Activated CD4-positive, CD25-positive, alpha-beta regulatory T cell (primary cell): ENCODE results near the gene MAFF.
"Not testable (repeated sequence)": the region's sequence is repeated elsewhere in the genome, so short reads cannot be mapped to it uniquely, and the experiment has no call there.

Experiments
- DNase-seq, 4 experiments: peaks; one replicate each; lab custom pipeline; 2025; lab: John Stamatoyannopoulos, UW

The MAFF gene

DNA sequence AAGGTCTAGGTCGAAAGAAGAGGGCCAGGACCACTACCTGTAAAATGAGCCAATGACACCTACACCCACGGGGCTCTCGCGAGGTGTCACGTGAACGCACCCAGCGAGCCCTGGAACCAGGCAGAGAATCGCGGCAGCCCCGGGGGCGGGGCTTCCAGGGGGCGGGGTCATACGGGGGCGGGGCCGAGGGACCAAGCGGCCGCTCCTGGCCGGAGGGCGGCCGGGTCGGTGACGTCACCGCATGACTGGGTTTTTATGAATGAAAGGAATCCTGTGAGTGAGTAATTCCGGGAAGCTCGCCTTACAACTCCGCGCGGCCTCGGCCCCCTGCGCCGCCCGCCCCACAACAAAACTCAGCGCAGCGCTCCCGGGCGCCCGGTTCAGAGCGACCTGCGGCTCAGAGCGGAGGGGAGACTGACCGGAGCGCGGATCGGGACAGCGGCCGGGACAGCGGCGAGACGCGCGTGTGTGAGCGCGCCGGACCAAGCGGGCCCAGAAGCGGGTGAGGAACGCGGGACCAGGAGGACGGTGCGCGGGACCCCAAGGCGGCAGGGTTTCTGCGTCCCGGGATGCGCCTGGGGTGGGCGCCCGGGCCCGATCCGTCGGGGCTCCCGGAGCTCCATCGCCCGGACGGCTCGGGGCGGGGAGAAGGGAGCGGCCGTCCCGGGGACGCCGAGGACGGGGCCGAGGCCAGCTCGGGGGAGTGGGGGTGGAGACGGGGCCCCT, at the start of gene MAFF:
MAFF (plus strand) TSS at position 284 of the 726 bp plus-strand sequence. CDS start 11,860 bp downstream, outside the sequence.
- peak; percentile 60 to 86 (median 72) for DNase-seq

DNA sequence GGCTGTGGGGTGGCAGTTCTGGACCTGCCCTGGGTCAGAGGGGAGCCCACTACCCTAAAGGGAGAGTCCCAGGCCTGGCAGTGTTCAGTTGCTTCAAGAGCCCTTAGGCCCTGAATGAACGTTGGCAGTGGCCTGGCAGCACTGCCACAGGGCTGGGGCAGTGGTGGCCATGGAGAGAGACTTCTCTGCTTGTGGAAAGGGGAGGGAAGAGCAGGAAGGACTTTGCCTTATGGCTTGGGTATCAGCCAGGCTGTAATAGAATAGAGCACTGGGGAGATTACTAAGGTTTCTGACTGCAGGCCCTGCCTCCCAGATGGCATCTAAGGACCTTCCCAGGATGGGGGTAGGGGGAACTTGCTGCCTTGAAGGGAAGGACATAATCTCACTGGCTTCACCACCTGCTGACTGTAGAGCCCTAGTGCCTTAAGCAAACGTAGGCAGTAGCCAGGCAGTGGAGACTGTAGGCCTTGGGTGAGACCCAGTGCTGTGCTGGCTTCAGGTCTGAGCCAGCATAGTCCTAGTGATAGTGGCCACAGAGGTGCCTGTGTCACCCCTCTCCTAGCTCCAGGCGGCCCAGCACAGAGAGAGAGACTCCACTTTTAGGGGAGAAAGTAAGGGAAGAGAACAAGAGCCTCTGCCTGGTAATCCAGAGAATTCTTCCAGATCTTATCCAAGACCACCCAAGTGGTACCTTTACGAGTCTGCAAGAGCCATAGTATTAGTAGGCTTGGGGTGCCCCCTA, 47.8 kb upstream of the MAFF start:
- no peak for DNase-seq

DNA sequence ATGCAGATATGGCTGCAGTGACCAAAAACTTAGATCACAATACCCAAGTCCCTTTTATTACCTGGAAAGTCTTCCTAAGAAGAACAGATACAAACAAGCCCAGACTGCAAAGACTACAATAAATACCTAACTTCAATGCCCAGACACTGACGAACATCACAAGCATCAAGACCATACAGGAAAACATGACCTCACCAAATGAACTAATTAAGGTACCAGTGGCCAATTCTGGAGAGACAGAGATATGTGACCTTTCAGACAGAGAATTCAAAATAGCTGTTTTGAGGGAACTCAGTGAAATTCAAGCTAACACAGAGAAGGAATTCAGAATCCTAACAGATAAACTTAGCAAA, 47.3 kb upstream of the MAFF start:
- not testable (repeated sequence) for DNase-seq

DNA sequence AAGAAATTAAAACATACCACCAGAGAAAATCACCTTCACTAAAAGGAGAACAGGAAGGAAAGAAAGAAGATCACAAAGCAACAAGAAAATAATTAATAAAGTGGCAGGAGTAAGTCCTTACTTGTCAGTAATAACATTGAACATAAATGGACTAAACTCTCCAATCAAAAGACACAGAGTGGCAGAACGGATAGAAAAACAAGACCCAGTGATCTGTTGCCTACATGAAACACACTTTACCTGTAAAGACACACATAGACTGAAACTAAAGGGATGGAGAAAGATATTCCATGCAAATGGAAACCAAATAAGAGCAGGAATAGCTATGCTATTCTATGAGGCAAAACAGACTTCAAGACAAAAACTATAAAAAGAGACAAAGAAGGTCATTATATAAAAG, 46.1 kb upstream of the MAFF start:
- no peak for DNase-seq

DNA sequence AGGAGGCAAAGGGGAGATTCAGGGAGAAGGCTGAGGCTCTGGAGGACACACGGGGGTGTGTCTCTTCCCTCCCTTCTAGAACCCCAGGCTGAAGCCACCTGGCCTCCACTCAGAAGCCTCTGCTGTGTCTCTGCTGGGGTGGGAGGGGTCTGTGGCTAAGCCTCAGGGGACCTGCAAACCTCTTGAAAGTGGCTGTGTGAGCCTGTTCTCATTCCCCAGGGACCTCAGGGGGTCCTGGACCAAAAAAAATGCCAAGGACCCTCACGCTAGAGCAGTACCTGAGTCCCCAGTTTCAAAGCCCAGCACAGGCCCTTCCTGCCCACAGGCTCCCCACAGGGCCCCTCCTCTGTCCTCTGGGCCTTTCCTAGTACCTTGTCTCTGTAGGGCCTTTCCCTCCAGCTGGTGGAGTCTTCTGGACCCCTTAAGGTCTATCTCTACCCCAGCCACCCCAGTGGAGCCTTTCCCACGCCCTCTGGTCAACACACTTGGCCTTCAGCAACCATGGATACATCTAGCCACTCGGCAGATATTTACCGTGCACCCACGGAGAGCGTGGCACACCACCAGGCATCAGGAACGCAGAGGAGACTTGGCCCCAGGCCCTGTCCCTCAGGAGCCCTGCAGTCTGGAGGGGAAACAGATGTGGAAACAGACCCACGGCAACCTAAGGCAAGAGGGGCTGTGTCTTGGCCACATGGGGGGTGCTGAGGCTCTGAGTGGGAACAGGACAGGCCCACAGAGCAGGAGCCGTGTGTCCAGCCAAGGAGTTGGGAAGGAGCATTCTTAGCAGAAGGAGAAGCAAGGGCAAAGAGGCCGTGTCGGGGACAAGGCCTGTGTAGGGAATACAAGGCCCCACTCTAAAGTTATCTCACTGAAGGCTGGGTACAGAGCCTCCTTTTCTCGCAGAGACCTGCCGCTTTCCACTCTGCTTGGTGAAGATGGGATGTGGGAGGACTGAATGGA, 38.6 kb upstream of the MAFF start:
- no peak for DNase-seq

DNA sequence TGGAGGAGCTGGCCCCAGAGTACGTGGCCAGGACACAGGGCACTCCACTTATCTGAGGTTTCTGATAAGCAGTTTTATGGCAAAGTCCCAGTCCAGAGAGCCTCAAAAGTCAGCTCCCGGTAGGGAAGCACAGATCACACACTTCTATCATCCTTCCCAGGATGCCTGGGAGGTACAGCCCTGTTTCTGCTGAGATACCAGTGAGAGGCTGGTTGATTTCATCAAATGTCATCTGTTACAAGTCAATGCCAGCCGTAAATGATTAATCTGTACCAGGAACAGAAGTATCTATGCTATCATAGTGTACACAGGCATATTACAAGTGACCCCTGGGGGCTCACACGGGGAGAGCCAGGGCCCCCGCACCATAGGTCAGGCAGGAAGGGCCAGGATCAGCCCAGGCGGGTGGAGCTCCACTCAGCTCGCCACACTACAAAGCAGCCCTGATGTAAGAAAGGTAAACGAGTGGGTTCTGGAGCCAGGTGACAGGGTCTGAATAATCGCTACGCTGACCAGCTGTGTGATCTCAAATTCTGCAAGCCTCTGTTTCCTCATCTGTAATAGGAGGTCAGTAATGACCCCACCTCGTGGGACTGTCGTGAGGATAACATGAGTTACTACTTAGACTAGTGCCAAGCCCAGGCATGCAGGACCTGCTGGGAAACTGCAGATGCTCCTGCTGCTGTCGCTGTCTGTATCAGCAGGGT, 37.8 kb upstream of the MAFF start:
- DNase-seq = no peak

DNA sequence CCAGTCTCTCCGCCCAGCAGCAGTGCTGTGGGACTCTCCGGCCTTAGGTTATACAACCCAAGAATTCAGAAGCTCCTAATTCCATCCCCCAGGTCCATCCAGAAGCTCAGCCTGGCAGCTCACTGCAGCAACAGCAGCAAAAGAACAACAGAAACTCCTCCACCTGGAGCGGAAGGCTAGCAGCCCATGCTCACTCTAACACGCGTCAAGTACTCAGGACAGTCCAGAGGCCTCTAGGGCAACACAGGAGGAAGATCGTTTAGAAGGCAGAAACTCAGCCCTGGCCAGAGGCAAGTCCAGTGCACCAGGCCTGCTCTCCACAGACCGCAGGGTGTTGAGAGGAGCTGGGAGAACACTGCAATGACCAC, 37.3 kb upstream of the MAFF start:
- DNase-seq = no peak

DNA sequence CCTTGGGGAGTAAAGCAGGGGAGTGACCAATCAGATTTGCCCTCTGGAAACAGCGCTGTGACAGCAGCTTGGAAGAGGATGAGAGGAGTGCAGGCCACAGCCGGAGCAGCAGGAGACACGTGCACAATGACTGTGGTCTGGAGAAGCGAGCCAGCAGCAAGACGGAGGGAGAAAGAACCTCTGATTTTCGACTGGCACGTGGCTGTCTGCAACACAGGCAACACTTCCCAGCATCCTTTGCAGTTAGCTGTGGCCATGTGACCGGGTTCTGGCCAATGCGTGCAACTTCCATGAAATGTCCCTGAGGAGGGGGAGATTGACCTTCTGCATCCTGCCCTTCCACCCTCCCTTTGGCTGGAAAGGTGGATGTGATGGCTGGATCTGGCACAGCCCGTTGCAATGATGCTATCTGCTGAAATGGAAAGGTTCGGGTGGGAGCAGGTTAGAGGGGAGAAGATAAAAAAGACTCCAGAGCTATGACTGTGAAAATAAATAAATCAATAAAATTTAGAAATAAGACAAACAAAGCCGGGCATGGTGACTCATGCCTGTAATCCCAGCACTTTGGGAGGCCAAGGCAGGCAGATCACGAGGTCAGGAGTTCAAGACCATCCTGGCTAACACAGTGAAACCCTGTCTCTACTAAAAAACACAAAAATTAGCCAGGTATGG, 35.7 kb upstream of the MAFF start:
- no peak for DNase-seq

DNA sequence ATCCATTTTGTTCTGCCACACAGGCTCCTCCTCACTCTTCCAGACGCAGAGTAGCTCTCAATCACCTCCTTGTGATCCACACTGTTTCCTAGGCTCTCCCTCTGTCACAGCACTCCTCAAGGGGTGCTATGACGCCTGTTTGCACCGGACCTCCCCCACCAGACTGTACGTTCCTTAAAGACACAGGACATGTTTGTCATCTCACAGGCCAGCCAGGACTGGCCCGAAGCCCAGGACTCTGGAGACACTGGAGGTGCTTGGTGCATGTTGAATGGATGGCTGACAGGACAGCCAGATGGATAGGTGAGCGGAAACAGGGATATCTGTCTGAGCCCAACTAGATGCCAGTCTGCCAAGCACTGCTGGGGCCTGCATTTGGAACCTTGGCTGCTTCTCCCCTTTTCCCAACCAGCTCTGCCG, 33.8 kb upstream of the MAFF start:
- DNase-seq = no peak

DNA sequence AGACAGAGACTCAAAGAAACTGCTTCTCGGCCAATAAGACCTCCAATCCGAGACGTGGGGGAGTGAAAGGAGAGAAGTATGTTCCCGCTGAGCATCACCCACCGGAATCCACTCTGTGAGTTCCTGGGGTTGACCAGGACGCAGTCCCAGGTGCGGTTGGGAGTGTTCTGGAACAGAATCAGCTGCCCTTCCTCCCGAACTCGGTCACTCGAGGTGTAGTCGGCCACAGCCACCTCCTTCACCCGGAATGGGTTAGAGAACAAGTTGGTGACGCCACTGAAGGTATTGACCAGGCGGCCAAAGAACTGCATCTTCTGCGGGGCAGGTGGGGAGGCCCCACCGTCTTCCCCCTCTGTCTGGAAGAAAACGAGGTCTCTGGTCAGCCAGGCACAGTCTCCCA, 32.7 kb upstream of the MAFF start:
- DNase-seq = no peak

DNA sequence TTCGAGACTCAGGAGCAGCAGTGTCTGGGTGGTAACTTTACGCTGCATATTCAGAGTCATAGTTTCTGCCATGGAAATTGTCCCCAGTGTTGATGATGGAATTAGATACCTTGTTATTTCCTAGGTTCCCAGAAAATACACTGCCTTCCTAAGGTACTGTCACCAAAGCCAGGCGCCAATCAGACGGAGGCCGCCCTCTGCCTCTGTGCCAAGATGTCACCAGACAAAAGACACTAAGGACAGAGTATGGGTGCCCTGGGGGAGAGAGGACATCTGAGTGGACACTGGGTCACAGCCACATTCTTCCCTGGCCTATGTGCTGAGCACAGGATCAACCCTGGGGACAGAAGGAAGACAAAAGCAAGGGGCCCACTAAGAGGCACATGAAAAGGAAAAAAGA, 31.3 kb upstream of the MAFF start:
- DNase-seq = no peak

DNA sequence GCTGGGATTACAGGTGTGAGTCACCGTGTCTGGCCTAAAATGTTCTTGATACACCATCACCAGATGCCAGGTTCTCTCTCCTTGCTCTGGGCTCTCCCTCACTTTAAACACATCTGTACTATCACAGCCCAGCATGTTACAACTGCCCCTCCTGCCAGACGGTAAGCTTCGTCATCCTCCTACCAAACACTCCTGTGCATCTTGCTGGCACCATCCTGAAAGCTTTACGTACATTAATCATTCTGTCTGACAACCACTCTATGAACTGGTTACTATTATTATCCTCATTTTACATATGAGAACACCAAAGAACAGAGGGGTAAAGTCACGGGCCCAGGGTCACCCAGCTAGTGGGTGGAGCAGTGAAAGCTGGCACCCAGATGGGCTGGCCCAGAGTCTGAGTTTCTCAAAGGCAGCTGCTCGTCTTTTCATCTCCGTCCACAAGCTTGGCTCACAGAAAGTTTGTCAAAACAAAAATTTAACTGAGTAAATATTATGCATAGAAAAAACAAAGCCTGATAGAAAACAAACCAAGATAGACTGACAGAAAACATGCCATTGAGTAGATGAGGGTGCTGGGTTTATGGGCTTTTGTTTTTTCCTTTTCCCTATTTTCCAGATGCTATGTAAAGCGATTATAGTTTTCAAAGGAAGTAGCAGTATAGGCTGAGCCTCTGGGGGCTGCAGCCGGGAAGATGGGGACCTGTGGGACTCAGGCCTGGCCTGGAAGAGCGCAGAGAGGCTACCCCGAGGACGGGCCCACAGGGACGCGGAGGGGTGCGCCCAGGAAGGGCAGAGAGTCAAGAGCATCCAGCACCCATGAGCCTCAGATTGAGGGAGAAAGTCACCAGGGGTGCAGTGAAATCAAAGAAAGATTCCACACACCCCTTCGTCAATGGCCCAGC, 29.6 kb upstream of the MAFF start:
- DNase-seq = no peak

DNA sequence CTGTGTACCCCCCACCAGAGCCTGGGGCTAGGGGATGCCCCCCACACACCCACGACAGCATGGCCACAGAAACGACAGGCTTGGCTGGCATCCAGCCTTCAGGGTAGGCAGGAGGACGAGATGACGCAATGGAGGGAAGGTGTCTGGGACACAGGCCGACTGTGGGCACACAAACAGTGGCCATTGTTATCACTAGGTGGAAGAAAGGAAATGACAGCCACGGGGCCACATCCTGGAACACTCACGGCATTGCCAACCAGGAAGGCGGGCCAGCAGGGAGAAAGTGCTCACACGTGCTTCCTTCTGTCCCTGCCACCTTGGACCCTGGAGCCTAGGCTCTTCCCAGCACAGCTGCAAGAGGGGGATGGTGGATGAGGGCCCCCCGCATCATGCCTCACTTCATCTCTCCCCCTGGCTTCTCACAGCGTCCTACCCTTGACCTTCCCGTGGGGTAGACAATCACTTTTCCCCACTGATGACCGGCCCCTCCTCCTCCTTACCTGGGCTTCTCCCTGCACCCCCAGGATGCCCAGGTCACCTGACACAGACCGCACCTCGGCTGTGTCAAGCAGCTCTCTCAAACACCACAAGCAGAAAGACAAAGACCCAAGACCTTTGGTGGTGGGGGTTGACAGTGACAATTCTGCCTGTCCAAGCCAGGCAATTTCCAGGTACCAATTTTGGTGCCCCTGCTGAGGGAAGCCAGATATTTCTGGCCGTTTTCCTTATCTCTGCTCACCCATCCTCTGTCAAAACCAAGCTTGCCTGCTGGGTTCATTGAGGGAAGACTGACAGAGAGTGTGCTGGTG, 28.8 kb upstream of the MAFF start:
- no peak for DNase-seq

DNA sequence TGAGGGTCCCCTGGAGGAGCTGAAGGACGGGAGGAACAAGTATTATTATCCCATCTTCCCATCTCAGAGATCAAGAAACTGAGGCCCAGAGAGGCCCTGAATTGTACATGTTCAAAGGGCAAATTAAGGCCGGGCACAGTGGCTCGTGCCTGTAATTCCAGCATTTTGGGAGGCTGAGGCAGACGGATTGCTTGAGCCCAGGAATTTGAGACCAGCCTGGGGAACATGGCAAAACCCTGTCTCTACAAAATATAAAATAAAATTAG, 28.2 kb upstream of the MAFF start:
- DNase-seq = no peak

DNA sequence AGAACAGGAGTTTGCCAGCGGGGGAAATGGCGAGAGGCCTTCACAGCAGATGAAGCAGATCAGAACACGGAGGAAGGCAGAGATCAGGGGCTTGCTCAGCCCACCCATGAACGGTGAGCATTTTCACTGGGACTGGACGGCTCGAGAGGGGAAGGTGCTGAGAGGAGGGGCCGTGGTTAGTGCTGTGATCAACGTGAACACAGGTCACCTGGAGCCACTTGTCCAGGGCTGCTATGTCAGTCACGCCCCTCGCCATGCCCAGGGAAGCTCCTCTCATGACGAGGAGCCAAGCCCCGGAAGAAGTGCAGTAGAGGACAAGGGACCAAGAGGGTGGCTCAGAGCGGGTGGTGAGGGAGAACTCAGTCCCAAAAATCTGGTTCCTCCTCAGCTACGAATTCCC, 27.2 kb upstream of the MAFF start:
- DNase-seq = no peak

DNA sequence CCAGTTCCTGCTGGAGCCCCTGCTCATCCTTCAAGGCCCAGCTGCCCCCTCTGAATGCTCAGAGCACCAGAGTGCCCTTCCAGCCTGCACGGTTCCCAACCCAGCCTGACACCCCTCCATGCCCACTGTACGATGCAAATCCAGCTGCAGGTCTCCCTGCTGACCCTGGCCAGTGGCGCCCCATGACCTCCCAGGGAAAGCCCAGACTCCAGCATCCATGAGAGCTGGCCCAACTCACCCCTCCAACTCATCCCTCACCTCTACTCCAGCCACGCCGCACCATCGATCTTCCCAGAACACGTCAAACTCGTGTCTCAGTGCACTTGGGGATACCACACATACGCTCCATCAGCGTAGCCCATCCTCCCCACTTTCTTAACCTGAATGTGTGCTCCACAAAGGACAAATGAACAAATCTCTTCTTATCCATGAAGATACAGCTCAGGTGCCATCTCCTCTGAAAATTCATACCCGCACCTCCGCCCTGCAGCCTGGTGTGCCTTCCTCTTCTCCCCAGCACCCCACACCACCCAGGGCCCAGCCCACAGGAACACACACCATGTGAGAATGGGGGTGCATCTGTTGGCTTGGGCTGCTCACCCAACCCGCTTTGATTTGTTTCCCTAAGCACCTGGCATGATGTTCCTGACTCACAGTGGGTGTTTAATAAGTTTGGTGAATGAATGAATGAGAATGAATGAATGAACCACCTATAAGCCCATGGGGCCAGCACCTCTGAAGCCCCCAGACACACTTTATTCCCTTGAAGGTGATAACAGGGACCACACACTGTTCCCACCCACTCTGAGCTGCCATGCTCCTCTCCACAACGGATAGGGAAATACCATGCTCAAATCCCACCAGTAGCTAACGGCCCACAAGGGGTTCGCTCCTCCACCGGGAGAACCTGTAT, 26.3 kb upstream of the MAFF start:
- DNase-seq = no peak

DNA sequence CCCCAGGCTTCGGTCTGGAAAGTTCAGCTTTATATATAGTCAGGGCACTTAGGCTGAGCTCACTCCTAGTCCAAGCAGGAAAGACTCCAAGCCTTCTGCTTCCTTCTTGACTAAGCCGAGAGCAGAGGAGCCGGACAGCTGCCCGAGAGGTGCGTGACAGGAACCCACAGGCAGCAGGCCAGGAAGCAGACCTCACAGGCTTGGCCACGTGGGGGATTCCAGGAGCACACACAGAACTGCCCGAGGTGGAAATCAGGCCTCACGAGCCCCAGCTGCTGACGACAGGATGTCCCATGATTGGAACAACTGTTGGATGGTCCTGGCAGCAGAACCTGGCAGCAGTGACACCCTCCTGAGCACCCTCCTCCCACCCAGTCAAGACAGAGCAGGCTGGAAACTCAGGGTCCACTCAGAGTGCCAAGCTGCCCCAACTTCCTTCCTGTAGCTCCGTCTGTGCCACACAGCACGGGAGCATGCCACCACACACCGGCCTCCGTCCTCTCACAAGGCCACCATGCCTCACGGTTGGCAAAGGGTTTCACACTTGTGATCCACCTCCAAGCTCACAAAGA, 25.5 kb upstream of the MAFF start:
- peak in 1 of 4 experiments; percentile 15 for DNase-seq

DNA sequence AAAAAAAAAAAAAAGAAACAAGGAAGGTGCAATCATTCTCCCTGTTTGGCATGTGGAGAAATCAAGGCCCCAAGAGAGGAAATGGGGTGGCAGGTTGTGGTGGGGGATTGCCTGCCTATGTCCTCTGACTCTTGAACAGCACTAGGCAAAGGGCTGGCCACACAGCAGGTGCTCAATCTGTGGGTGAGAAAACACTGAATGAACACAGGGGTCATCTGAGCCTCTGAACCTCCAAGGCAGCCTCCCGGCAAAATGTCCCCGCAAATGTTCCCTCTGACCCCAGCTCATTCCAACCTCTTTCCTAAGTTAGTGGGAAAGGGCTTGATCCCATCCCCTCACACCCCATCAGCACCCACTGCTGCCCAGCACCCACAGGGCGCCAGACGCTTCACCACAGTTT, 24.8 kb upstream of the MAFF start:
- no peak for DNase-seq
